ENCODE measurements around the gene SPDYE5.
"Not testable (repeated sequence)": the region's sequence is repeated elsewhere in the genome, so short reads cannot be mapped to it uniquely, and the experiment has no call there.

GRCh38 chr7:75449946-75450345 is 42.2 kb upstream of the SPDYE5 start:
- TF ChIP-seq BCL3 (IDR thresholded peaks at IDR 0.05); CTCF (IDR thresholded peaks at IDR 0.05); ELK1 (IDR thresholded peaks at IDR 0.05; ENCODE audit: low read depth, low read length); HMGXB4 (CRISPR knock-in tag; IDR thresholded peaks at IDR 0.05; ENCODE audit: borderline replicate concordance): not testable (repeated sequence)

Measured in A549 (cell line).